T follicular helper cell (primary cell): ENCODE data around the gene RHOF.
A peak's percentile ranks its signal among the peaks of the same experiment; 100 is the strongest.

ENCODE experiments used
- DNase-seq: peaks from one replicate; pipeline ENCODE4 v3.0.0-alpha.2; 2020; ENCODE audit warnings: low read depth
- total RNA-seq, 2 experiments: gene quantifications; one replicate each; lab custom pipeline; 2026; lab: John Stamatoyannopoulos, UW

Gene RHOF
- 57.4 to 106 reads per million in 2 experiments for total RNA-seq

- DNase-seq, result no peak
Observed at GRCh38 chr12:121793440-121793837, at the start of gene RHOF. TSS of gene RHOF (minus strand) at chr12:121793688. CDS start at chr12:121793633, 55 bp downstream.

- DNase-seq, result no peak
Observed at GRCh38 chr12:121839993-121840761, 46.7 kb upstream of the RHOF start.

GRCh38 chr12:121839106-121839992 lies 45.9 kb upstream of the RHOF start:
- DNase-seq, result peak; percentile 100

- no peak for DNase-seq
Observed at GRCh38 chr12:121838126-121838525, 44.6 kb upstream of the RHOF start.

- DNase-seq, result no peak
Observed at GRCh38 chr12:121837680-121838079, 44.2 kb upstream of the RHOF start.

- no peak for DNase-seq
Observed at GRCh38 chr12:121831571-121832245, 38.2 kb upstream of the RHOF start.

GRCh38 chr12:121830588-121831265 lies 37.2 kb upstream of the RHOF start:
- no peak for DNase-seq

GRCh38 chr12:121830134-121830533 lies 36.6 kb upstream of the RHOF start:
- no peak for DNase-seq

- no peak for DNase-seq
Observed at GRCh38 chr12:121829250-121829918, 35.9 kb upstream of the RHOF start.

GRCh38 chr12:121828826-121829225 lies 35.3 kb upstream of the RHOF start:
- no peak for DNase-seq

- no peak for DNase-seq
Observed at GRCh38 chr12:121828306-121828705, 34.8 kb upstream of the RHOF start.

GRCh38 chr12:121827351-121828099 lies 34.0 kb upstream of the RHOF start:
- DNase-seq, result no peak

- no peak for DNase-seq
Observed at GRCh38 chr12:121826318-121827150, 33.0 kb upstream of the RHOF start.

- no peak for DNase-seq
Observed at GRCh38 chr12:121825041-121825523, 31.6 kb upstream of the RHOF start.

- no peak for DNase-seq
Observed at GRCh38 chr12:121823727-121824115, 30.2 kb upstream of the RHOF start.

GRCh38 chr12:121823101-121823726 lies 29.7 kb upstream of the RHOF start:
- no peak for DNase-seq

- no peak for DNase-seq
Observed at GRCh38 chr12:121822393-121823100, 29.1 kb upstream of the RHOF start.

GRCh38 chr12:121820056-121820455 lies 26.6 kb upstream of the RHOF start:
- no peak for DNase-seq
